Natural killer cell treated with Interleukin-12 subunit alpha and Interleukin-12 subunit beta and Interleukin-15 and Interleukin-18, amount 100 ng/mL, for 72 hours (primary cell): Measurements from ENCODE around the gene NR6A1. TPM values are rescaled to one million over a fixed set of nuclear protein-coding genes. Genes with fewer than 3 reads are reported as not detected.

Experiments
- ATAC-seq, 2 donors: fragments of 150-1000 bp; cut with Tn5 transposase in 1 of 2; sonication (Bioruptor Pico), chemical (Tn5 transposase) in 1 of 2; 2 replicates each; pipeline ENCODE4 v1.10.0; 2021
- DNase-seq: peaks from one replicate; pipeline ENCODE4 v3.0.0; 2022; ENCODE audit warnings: low spot score
- H3K27ac Mint-ChIP-seq, 2 donors: 1 replicate in 1 of 2; 2 replicates in 1 of 2; pipeline ENCODE4 v1.8.0; 2022; ENCODE audit warnings: mixed read lengths in 2 of 2, mild to moderate bottlenecking in 1 of 2, moderate library complexity in 1 of 2
- H3K27me3 Mint-ChIP-seq, 2 donors: 1 replicate in 1 of 2; 2 replicates in 1 of 2; pipeline ENCODE4 v1.8.0; 2022; ENCODE audit warnings: mixed read lengths in 2 of 2
- H3K36me3 Mint-ChIP-seq: one replicate; pipeline ENCODE4 v1.8.0; 2022; ENCODE audit warnings: mixed read lengths
- H3K4me1 Mint-ChIP-seq, 2 donors: 1 replicate in 1 of 2; 2 replicates in 1 of 2; pipeline ENCODE4 v1.8.0; 2022; ENCODE audit warnings: low read depth in 2 of 2, mixed read lengths in 2 of 2, mild to moderate bottlenecking in 1 of 2
- H3K4me3 Mint-ChIP-seq: one replicate; pipeline ENCODE4 v1.8.0; 2022; ENCODE audit warnings: mixed read lengths
- H3K9me3 Mint-ChIP-seq: 2 replicates; pipeline ENCODE4 v1.8.0; 2022; ENCODE audit warnings: mixed read lengths
- total RNA-seq, 2 donors: library from RNA; stranded (reverse); gene quantifications; one replicate each; pipeline ENCODE4 v1.2.3, GENCODE V29; 2022

Gene NR6A1
- total RNA-seq, 2 donors from 2014 or later = 2.0 to 3.8 TPM

- no peaks in the 10 kb centered on the region for H3K9me3 Mint-ChIP-seq
- H3K4me3 Mint-ChIP-seq = no peak overlapping the region
- no peak for ATAC-seq
- H3K27ac Mint-ChIP-seq = peak overlapping the region in 1 of 2 donors; percentile 56
- DNase-seq = no peak
- no peaks in the 10 kb centered on the region for H3K36me3 Mint-ChIP-seq
- H3K27me3 Mint-ChIP-seq = no peaks in the 10 kb centered on the region
- H3K4me1 Mint-ChIP-seq = peaks cover 13 to 28% of the 10 kb centered on the region in 2 donors
Measured at GRCh38 chr9:124707666-124708065, 63.4 kb downstream of the NR6A1 start.

- H3K9me3 Mint-ChIP-seq = no peaks in the 10 kb centered on the region
- H3K4me1 Mint-ChIP-seq = peaks cover 11 to 27% of the 10 kb centered on the region in 2 donors
- no peak overlapping the region for H3K4me3 Mint-ChIP-seq
- no peaks in the 10 kb centered on the region for H3K36me3 Mint-ChIP-seq
- peak overlapping the region; percentile 2 to 56 for H3K27ac Mint-ChIP-seq
- DNase-seq (no peak), ATAC-seq (no peak)
- H3K27me3 Mint-ChIP-seq = no peaks in the 10 kb centered on the region
Measured at GRCh38 chr9:124706685-124707084, 64.4 kb downstream of the NR6A1 start.

- Mint-ChIP-seq H3K9me3 (no peaks in the 10 kb centered on the region), H3K4me1 (peaks cover 25 to 32% of the 10 kb centered on the region in 2 donors), H3K27me3 (no peaks in the 10 kb centered on the region), H3K36me3 (no peaks in the 10 kb centered on the region), H3K27ac (no peak overlapping the region), H3K4me3 (no peak overlapping the region)
- DNase-seq = no peak
- ATAC-seq = no peak
Measured at GRCh38 chr9:124699575-124699974, 71.5 kb downstream of the NR6A1 start.

GRCh38 chr9:124698265-124698664, 72.8 kb downstream of the NR6A1 start:
- Mint-ChIP-seq H3K27me3 (no peaks in the 10 kb centered on the region), H3K36me3 (no peaks in the 10 kb centered on the region), H3K27ac (peak overlapping the region in 1 of 2 donors; percentile 3), H3K4me1 (peaks cover 28 to 33% of the 10 kb centered on the region in 2 donors), H3K9me3 (no peaks in the 10 kb centered on the region), H3K4me3 (no peak overlapping the region)
- DNase-seq (no peak), ATAC-seq (no peak)

GRCh38 chr9:124697326-124698200, 73.5 kb downstream of the NR6A1 start:
- H3K36me3 Mint-ChIP-seq = no peaks in the 10 kb centered on the region
- peak overlapping the region; percentile 3 to 4 for H3K27ac Mint-ChIP-seq
- ATAC-seq (no peak), DNase-seq (no peak)
- no peak overlapping the region for H3K4me3 Mint-ChIP-seq
- no peaks in the 10 kb centered on the region for H3K27me3 Mint-ChIP-seq
- peaks cover 26 to 32% of the 10 kb centered on the region in 2 donors for H3K4me1 Mint-ChIP-seq
- no peaks in the 10 kb centered on the region for H3K9me3 Mint-ChIP-seq

- DNase-seq (no peak), ATAC-seq (no peak)
- H3K27ac Mint-ChIP-seq = peak overlapping the region in 1 of 2 donors; percentile 53
- H3K9me3 Mint-ChIP-seq = no peaks in the 10 kb centered on the region
- H3K4me1 Mint-ChIP-seq = peaks cover 23 to 30% of the 10 kb centered on the region in 2 donors
- H3K4me3 Mint-ChIP-seq = no peak overlapping the region
- no peaks in the 10 kb centered on the region for H3K36me3 Mint-ChIP-seq
- no peaks in the 10 kb centered on the region for H3K27me3 Mint-ChIP-seq
Measured at GRCh38 chr9:124696101-124696500, 75.0 kb downstream of the NR6A1 start.

- no peaks in the 10 kb centered on the region for H3K9me3 Mint-ChIP-seq
- DNase-seq (no peak), ATAC-seq (no peak)
- H3K36me3 Mint-ChIP-seq = no peaks in the 10 kb centered on the region
- H3K27ac Mint-ChIP-seq = peak overlapping the region in 1 of 2 donors; percentile 53
- peaks cover 23 to 33% of the 10 kb centered on the region in 2 donors for H3K4me1 Mint-ChIP-seq
- no peak overlapping the region for H3K4me3 Mint-ChIP-seq
- H3K27me3 Mint-ChIP-seq = no peaks in the 10 kb centered on the region
Measured at GRCh38 chr9:124695280-124695890, 75.7 kb downstream of the NR6A1 start.

- no peaks in the 10 kb centered on the region for H3K27me3 Mint-ChIP-seq
- H3K36me3 Mint-ChIP-seq = no peaks in the 10 kb centered on the region
- no peak overlapping the region for H3K27ac Mint-ChIP-seq
- DNase-seq (no peak), ATAC-seq (no peak)
- H3K4me1 Mint-ChIP-seq = peaks cover 29 to 37% of the 10 kb centered on the region in 2 donors
- no peak overlapping the region for H3K4me3 Mint-ChIP-seq
- no peaks in the 10 kb centered on the region for H3K9me3 Mint-ChIP-seq
Measured at GRCh38 chr9:124694414-124695279, 76.5 kb downstream of the NR6A1 start.

- Mint-ChIP-seq H3K4me1 (peaks cover 35 to 38% of the 10 kb centered on the region in 2 donors), H3K36me3 (no peaks in the 10 kb centered on the region), H3K27me3 (no peaks in the 10 kb centered on the region), H3K4me3 (no peak overlapping the region), H3K9me3 (no peaks in the 10 kb centered on the region), H3K27ac (no peak overlapping the region)
- no peak for DNase-seq
- ATAC-seq = no peak
Measured at GRCh38 chr9:124693403-124693802, 77.7 kb downstream of the NR6A1 start.

- no peaks in the 10 kb centered on the region for H3K36me3 Mint-ChIP-seq
- DNase-seq (no peak), ATAC-seq (peak in 1 of 2 donors; percentile 72)
- H3K27me3 Mint-ChIP-seq = no peaks in the 10 kb centered on the region
- H3K4me1 Mint-ChIP-seq = peaks cover 41 to 54% of the 10 kb centered on the region in 2 donors
- H3K9me3 Mint-ChIP-seq = no peaks in the 10 kb centered on the region
- no peak overlapping the region for H3K4me3 Mint-ChIP-seq
- peak overlapping the region; percentile 18 to 87 for H3K27ac Mint-ChIP-seq
Measured at GRCh38 chr9:124688238-124688904, 82.7 kb downstream of the NR6A1 start.

- peak overlapping the region; percentile 29 to 87 for H3K27ac Mint-ChIP-seq
- H3K9me3 Mint-ChIP-seq = no peaks in the 10 kb centered on the region
- H3K36me3 Mint-ChIP-seq = no peaks in the 10 kb centered on the region
- H3K4me1 Mint-ChIP-seq = peaks cover 41 to 61% of the 10 kb centered on the region in 2 donors
- H3K27me3 Mint-ChIP-seq = no peaks in the 10 kb centered on the region
- peak in 1 of 2 donors; percentile 40 for ATAC-seq
- DNase-seq = no peak
- H3K4me3 Mint-ChIP-seq = no peak overlapping the region
Measured at GRCh38 chr9:124686918-124687317, 84.2 kb downstream of the NR6A1 start.

GRCh38 chr9:124685217-124685616, 85.9 kb downstream of the NR6A1 start:
- Mint-ChIP-seq H3K27ac (peak overlapping the region in 1 of 2 donors; percentile 87), H3K4me3 (no peak overlapping the region), H3K27me3 (no peaks in the 10 kb centered on the region), H3K4me1 (peaks cover 48 to 69% of the 10 kb centered on the region in 2 donors), H3K9me3 (no peaks in the 10 kb centered on the region), H3K36me3 (no peaks in the 10 kb centered on the region)
- no peak for DNase-seq
- no peak for ATAC-seq

GRCh38 chr9:124684169-124684568, 86.9 kb downstream of the NR6A1 start:
- Mint-ChIP-seq H3K9me3 (no peaks in the 10 kb centered on the region), H3K27ac (peak overlapping the region; percentile 36 to 79), H3K4me1 (peaks cover 39 to 70% of the 10 kb centered on the region in 2 donors), H3K4me3 (no peak overlapping the region), H3K27me3 (no peaks in the 10 kb centered on the region), H3K36me3 (no peaks in the 10 kb centered on the region)
- DNase-seq = no peak
- ATAC-seq = no peak
